HG03575 (cell line): ENCODE results near the gene DPP10.

Source experiments
- ATAC-seq: cut with Tn5 transposase; IDR thresholded peaks from one replicate; pipeline ENCODE4 v1.9.1; 2021; ENCODE audit not compliant: unreplicated experiment, insufficient number of reproducible peaks, low FRiP score; ENCODE audit errors: extremely low read depth

The DPP10 gene

DNA sequence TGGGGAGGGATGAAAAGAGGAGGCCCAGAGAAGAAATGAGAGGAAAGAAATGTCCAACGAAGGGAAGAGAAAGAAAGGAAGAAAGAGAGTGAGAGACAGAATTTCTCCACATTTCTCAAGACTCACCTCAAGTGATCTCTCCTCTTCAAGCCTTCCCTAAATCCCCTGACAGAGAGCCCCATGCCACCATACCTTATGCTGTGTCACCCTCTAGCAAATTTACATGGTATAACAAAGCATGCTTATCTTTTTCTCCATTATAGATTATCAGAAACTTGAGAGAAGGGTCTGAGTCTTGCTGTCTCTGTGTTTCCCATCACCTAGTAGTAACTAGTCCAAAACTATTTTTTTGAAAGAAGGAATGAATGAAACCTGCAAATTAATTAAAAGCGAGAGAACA lies 1208.4 kb downstream of the DPP10 start:
- no peak for ATAC-seq

DNA sequence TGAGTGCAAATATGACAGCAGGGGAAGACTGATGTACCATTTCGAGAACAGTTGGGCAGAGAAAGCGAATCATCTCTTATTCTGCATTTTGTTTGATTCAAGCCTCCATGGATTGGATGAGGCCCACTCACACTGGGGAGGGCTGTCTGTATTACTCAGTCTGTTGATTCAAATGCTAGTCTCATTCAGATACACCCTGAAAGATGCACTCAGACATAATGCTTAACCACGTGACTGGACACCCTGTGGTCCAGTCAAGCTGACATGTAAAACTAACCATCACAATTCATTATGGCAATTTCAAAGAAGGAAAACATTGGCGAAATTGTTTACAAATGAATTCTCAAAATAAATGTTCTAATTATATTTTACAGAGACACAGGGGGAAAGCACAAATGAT lies 1210.2 kb downstream of the DPP10 start:
- ATAC-seq, result no peak

DNA sequence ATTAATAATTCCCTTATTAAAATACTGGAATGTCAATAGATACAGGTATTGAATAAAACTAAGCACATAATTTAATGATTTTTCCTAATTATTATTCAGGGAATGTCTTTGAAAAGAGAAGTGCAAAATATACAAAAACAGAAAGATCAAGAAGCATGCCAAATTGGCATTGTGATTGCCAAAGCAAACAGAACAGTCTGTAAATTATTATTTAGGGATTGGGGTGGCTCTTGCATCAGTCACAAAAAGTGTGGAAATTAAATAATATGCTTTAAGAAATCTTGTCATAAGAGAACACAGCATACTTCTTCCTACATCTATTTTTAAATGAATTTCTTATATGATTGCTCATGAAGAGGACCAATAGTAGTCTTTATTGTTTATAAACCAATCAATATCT lies 1211.9 kb downstream of the DPP10 start:
- ATAC-seq, result no peak

DNA sequence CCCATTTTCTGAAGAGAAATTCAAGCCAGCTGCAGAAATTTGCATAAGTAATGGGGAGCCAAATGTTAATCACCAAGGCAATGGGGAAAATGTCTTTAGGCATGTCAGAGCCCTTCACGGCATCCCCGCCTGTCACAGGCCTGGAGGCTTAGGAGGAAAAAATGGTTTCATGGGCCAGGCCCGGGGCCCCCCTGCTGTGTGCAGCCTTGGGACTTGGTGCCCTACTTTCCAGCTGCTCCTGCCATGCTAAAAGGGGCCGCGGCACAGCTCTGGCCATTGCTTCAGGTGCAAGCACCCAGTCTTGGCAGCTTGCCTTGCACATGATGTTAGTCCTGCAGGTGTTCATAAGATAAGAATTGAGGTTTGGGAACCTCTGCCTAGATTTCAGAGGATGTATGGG lies 1235.7 kb downstream of the DPP10 start:
- ATAC-seq, result no peak

DNA sequence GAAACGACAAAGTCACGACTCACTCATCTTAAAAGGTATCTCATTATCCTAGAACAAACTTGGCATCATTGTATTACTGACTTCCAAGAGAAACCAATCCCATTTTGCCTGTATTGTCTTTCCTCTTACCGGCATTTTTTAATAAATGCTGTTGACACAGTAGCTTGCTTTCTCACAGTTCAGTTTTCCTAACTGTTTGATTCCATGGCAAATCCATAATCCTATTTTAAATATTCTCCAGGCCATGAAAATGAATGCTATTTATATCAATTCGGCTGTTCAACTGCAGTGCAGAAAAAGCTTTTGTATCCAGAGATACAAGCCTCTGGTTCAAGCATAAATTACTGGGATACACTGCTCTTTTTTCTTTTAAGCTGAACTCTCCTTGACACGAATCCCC lies 1241.9 kb downstream of the DPP10 start:
- no peak for ATAC-seq

DNA sequence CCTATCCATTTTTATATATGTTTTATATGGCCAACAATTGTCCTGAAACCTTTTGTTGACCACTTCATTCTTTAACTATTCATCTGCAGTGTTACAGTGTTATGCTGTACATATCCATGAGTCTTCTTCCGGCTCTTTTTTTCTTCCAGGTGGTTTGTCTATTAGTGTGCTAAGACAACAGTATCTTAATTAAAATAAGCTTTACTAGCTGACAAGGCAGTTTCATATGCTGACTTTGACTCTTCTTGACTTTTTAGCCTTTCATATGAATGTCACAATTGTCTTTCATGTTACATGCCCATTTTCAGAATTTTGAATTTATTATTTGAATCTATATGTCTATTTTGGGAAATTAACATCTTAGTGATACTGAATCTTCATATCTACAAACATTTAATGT lies 1249.0 kb downstream of the DPP10 start:
- no peak for ATAC-seq

DNA sequence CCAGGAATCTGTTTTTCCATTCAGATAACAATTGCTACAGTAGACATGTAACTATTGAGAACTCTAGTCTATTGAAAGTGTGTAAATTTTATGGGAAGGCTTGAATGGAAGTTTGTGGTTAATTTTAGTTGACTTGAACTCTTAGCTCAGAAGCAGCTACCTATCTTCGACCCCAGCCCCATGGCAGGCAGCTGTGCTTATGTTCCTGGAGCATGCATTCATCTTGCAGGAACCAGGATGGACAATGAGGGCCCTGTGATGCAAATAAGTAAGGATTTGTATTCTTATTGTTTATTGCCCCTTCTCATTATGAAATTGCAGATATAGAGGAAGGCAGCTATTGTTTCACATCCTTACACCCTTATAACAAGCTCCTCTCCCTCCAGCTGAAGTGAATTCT lies 1252.2 kb downstream of the DPP10 start:
- no peak for ATAC-seq

DNA sequence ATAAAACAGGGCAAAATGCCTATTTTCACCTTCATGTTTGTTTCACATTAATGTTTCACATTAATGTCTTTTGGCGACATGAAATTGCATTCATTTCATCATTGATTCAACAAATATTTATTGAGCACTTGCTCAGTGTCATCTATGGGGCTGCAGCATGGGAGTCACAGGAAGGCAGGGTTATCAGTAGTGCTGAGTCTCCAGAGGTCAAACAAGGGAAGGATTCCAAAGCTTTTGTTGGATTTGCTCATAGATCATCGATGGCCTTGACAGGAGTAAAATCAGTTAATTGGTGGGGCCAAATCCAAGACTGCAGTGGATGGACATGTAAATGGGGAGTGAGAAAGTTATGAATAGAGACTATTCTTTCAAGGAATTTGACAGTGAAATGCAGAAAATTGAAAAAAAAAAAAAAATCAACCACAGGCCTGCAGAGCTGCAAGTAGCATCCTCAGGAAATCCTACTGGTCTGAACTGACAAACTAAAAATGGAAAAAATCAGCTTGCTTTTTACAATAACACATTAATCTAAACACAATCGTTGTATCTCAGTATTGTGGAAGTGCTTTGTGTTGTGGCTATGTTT lies 1290.8 kb downstream of the DPP10 start:
- no peak for ATAC-seq

DNA sequence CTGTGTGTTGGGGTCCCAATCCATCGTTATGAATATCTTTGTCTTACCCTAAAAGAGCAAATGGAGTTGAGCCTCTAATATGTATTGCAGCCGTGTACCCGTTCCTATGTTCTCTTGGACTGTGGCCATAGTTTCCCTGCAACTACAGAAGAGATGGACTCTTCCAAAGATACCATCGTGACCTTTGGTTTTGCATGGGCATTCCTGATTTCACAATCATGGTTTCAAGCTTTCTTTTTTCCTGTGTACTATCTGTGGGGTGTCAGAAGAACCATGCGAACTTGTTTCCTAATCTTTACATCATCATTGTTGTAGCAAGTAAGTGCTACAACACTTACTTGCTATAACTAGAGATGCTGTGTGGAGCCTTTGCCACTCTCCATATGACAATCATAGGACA lies 1295.7 kb downstream of the DPP10 start:
- no peak for ATAC-seq

DNA sequence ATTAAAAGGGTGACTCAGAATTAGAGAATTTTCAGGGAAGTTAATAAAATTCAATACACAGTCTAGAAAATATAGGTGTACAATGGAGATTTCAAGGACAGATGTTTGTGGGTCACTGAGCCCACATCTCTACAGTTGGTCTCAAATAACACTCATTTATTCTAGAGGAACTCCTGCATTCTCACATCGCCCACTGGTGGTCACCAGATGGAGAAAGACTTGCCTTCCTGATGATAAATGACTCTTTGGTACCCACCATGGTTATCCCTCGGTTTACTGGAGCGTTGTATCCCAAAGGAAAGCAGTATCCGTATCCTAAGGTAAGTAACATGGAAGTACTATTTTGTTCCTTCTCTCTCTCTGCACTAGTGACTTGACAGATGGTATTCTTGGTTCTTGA lies 1297.1 kb downstream of the DPP10 start:
- ATAC-seq, result no peak

DNA sequence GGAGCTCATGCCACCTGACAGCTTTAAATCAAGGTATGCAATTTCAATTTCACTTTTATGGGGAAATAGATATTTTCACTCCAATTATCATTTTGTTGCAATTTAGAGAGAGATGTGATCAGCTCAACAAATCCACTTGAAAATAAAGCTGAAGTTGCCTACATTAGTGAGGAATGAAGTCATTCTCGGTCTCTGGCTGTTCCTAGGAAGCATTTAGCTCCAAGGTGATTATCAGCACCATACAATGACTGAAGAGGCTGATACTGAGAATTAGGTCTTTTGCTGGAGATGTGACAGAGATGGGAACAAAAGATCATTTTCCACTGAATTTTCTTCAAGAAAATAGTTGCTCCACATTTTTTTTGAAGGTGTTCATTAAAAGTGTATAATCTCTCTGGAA lies 1303.7 kb downstream of the DPP10 start:
- no peak for ATAC-seq

DNA sequence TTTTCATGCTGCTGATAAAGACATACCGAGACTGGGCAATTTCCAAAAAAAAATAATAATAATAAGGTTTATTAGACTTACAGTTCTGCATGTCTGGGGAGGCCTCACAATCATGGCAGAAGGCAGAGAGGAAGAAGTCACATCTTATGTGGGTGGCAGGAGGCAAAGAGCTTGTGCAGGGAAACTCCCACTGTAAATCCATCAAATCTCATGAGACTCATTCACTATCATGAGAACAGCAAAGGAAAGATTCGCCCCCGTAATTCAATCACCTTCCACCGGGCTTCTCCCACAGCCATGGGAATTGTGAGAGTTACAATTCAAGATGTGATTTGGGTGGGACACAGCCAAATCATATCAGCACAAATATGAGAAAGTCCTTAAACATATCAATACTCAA lies 1314.8 kb downstream of the DPP10 start:
- no peak for ATAC-seq

DNA sequence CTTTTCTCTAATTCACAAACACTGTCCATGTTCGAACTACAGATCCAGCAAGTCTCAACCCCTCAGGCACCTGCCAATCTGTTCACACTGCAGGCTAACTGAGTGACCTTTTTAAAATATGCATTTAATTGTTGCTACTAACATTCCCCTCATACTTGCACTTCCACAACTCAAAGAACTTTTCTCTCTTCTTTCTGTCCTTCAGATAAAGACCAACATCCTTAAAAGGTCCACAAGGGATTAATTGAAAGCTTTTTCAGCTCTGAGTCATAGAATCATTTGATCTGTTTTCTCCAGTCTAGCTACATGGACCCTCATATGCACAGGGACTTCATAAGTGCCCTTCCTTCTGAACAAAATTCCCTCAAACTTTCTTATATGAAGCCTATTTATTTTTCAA lies 1321.2 kb downstream of the DPP10 start:
- ATAC-seq, result no peak

DNA sequence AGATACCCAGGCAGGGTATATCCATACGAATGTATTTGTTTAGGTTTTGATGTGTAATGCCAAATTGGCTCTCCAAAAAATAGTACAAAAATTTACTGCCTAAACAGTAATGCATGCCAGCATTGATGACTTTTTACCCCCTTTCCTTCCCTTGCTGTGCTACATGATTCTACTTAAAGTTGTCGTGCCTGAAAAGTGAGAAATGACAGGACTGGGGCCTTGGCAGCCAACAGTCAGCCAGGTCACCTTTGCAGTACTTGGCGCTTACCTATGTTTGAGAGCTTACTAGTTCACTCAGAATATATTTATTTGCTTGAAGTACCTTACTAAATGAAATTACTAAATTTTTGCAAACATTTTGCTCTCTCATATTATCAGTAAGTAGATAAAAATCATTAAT lies 1329.1 kb downstream of the DPP10 start:
- ATAC-seq, result no peak

DNA sequence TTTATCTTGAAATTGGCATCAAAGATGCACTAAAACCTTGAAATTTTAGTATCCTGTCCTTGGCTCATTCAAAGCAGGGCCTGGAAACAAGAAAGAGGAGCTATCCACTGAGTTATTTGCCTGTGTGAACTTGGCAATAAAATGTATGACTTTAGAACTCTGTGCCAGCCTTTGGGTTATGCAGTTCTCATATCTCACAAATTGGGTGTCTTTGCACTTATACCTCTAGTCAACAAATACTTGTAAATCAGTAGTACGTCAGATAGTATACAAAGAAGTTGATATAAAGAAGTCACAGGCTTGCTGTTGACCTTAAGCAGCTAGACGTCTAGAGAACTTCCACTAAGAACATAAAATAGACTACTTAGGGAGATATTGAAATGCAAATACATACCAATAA lies 1331.9 kb downstream of the DPP10 start:
- ATAC-seq, result no peak

DNA sequence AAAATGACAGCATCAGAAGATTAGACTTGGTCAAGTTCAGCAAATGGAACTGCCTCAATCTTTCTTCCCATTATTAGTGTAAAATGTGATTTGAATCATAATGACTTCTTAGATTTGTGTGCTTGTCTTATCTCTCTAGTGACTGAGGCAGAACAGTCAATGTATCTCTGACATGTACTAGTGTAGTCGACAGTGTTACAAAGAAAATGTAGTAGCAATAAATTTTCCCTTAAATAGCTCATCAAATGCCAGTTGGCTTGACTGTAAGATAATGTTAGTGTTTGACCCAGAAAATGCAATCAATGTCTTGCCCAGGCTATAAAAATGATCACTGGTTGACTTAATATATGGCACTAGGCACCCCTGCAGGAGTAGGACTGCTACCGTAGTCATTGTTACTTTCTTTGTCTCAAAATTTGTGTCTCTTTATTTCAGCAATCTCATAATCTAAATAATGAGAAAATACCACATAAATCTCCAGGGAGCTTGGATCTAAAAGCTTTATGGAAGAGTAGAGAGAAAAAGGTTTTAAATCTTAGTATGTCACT lies 1336.7 kb downstream of the DPP10 start:
- no peak for ATAC-seq

DNA sequence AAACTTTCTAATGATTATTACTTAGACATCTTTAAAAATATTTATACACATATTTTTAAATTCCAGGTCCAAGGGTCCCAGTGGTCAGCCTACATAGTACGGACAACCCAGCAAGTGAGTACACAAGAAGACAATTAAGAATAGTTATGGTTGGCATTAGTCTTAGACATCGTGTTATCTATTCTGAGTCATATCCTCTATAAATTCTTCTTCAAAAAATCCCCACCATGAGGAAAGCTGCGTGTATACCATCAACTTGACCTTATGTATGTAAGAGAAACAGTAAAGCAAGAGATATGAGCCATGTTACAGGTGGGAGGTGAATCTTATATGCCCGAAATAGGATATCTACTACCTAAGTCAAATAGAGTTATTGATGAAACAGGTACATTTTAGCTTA lies 1339.8 kb downstream of the DPP10 start:
- ATAC-seq, result no peak

DNA sequence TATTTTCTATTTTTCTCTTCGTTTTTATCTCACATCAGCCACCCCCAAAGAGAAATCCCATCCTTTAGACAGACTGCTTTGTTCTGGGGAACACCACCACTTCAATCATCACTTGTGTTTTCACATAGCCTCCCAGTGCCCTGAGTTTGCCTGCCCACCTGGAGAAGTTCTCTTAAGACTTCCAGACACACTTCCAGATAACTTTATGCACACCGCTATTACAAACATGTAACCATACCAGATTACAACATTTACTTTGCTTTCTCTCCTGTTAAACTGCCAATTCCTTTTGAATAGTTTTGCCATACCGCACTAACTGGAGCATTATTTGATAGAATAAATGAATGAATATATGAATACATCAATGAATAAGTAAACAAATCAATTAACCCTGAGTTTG lies 1353.6 kb downstream of the DPP10 start:
- no peak for ATAC-seq

DNA sequence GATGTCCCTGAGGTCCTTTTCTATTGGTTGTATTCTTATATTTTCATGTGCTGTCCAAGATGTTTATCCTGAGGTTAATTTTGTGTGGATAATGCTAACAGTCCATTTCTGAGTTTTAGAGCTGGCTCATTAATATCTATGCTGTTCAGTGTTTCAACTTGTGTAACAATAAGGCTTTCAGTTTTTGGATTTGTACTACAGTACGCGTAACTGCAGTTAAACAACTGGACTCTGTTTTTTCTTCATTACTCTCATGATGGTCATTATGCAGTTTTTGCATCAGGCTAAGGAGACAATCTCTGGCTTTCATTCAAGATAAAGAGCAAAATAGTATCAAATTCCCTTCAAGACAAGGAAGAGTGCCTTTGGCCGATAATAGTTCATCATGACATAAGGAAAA lies 1364.8 kb downstream of the DPP10 start:
- no peak for ATAC-seq

DNA sequence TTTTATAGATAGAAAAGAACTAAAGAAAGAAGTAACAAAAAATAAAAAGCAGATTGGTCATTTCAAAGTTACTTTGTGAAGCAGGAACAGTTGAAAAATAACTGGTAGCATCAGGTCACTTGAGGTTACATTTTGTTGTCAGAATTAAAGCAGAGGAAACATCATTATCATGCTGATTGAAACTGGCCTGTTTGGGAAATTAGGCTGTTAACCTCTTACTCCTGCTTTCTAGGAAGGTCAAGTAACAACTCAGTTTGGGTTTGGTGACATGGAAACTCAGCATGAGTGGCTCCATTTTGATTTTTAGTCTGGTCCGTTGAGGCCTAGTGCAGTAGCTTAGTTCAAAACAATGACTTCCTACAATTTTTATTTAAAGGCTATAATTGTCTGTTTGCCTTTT lies 1383.5 kb downstream of the DPP10 start:
- no peak for ATAC-seq

DNA sequence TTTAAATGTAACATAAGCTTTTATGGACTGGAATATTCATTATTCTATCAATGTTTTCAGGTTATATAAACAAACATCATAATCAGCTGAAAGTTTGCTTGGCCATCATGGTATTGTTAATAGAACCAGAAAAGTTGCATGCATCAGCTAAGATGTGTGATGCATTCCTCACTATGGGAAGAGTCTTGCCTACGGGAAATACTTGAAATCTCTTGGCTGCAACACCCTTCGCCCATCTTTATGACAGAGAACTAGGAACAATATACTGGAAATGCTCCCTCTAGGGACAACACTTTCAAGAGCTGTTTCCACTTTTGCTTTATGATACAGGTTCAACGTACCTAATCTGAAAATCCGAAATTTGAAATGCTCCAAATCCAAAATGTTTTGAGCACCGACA lies 1390.8 kb downstream of the DPP10 start:
- ATAC-seq, result no peak
